OCI-LY1 (cell line): ENCODE results near the gene CD27.
A peak's percentile ranks its signal among the peaks of the same experiment; 100 is the strongest.

Source experiments
- H2AFZ ChIP-seq: fragments of 200-600 bp; sonication (generic), shearing (Covaris generic); 2 replicates; pipeline ENCODE4 v1.6.0; 2014; ENCODE audit warnings: antibody characterized with exemption, mild to moderate bottlenecking, low read length
- H3F3A ChIP-seq: fragments of 200-600 bp; sonication (generic), shearing (Covaris generic); 2 replicates; pipeline ENCODE4 v1.6.0; 2014; ENCODE audit warnings: mild to moderate bottlenecking, antibody characterized with exemption, low read length, moderate library complexity; ENCODE audit not compliant: insufficient read depth
- H3K27ac ChIP-seq: fragments of 200-600 bp; sonication (generic); 2 replicates; pipeline ENCODE4 v1.5.1; 2014; ENCODE audit warnings: low read length, mixed run types, mild to moderate bottlenecking, low read depth; ENCODE audit not compliant: poor library complexity, severe bottlenecking
- H3K27me3 ChIP-seq: fragments of 200-600 bp; sonication (generic); 2 replicates; pipeline ENCODE4 v1.6.0; 2014; ENCODE audit warnings: antibody characterized with exemption, mild to moderate bottlenecking, low read length, moderate library complexity; ENCODE audit not compliant: insufficient read depth
- H3K36me3 ChIP-seq: fragments of 200-600 bp; sonication (generic); 2 replicates; pipeline ENCODE4 v1.6.1; 2014; ENCODE audit warnings: mild to moderate bottlenecking, antibody characterized with exemption, low read length, moderate library complexity, mixed read lengths; ENCODE audit not compliant: insufficient read depth
- H3K4me1 ChIP-seq: fragments of 200-600 bp; sonication (generic); 2 replicates; pipeline ENCODE4 v1.5.1; 2014; ENCODE audit warnings: mild to moderate bottlenecking, low read length, moderate library complexity; ENCODE audit not compliant: insufficient read depth, severe bottlenecking
- H3K4me2 ChIP-seq: fragments of 200-600 bp; sonication (generic), shearing (Covaris generic); 2 replicates; pipeline ENCODE4 v1.6.1; 2014; ENCODE audit warnings: low read length
- H3K4me3 ChIP-seq: fragments of 200-600 bp; sonication (generic); 2 replicates; pipeline ENCODE4 v1.5.1; 2014; ENCODE audit warnings: low read length, low read depth, mild to moderate bottlenecking, mixed read lengths; ENCODE audit not compliant: poor library complexity, severe bottlenecking
- H3K79me2 ChIP-seq: fragments of 200-600 bp; shearing (Covaris generic); 2 replicates; pipeline ENCODE4 v1.6.1; 2016; ENCODE audit warnings: mixed run types, low read length, mixed read lengths; ENCODE audit not compliant: insufficient read depth
- H3K9ac ChIP-seq: fragments of 200-600 bp; sonication (generic), shearing (Covaris generic); 2 replicates; pipeline ENCODE4 v1.6.1; 2014; ENCODE audit warnings: mild to moderate bottlenecking, low read length, mixed read lengths
- H3K9me2 ChIP-seq: fragments of 200-600 bp; sonication (generic), shearing (Covaris generic); 2 replicates; pipeline ENCODE4 v1.6.1; 2014; ENCODE audit warnings: low read depth, mild to moderate bottlenecking, low read length, mixed read lengths
- H3K9me3 ChIP-seq: fragments of 200-600 bp; shearing (Covaris generic); 2 replicates; pipeline ENCODE4 v1.6.1; 2014; ENCODE audit warnings: low read length, mixed read lengths
- H4K20me1 ChIP-seq: fragments of 200-600 bp; sonication (generic), shearing (Covaris generic); 2 replicates; pipeline ENCODE4 v1.6.0; 2016; ENCODE audit warnings: mild to moderate bottlenecking, low read length; ENCODE audit not compliant: insufficient read depth
- EZH2 ChIP-seq: fragments of 200-600 bp; sonication (generic), shearing (Covaris generic); IDR thresholded peaks from 2 replicates; pipeline ENCODE4 v1.8.0; 2017; ENCODE audit warnings: borderline replicate concordance, mixed run types, mild to moderate bottlenecking, antibody characterized with exemption, low read length, moderate library complexity, mixed read lengths
- TF ChIP-seq, protein P1 (sequence below): fragments of 200-600 bp; sonication (generic), shearing (Covaris generic); IDR thresholded peaks from 2 replicates; pipeline ENCODE4 v1.5.1; 2017; ENCODE audit warnings: mild to moderate bottlenecking, antibody characterized with exemption, low read length, moderate library complexity, mixed read lengths

The CD27 gene

GRCh38 chr12:6434205-6435140, 10.3 kb upstream of the CD27 start:
- peaks cover under 1% of the 10 kb centered on the region; the same call in 1 of the 2 replicates for H3F3A ChIP-seq
- H3K9me3 ChIP-seq, result no peaks in the 10 kb centered on the region
- peak overlapping the region; percentile 58 for H3K9ac ChIP-seq
- H3K9me2 ChIP-seq, result no peaks in the 10 kb centered on the region
- H4K20me1 ChIP-seq, result no peaks in the 10 kb centered on the region
- peaks cover 54% of the 10 kb centered on the region for H3K4me1 ChIP-seq
- TF ChIP-seq EZH2, result no peak
- TF ChIP-seq, protein P1, sequence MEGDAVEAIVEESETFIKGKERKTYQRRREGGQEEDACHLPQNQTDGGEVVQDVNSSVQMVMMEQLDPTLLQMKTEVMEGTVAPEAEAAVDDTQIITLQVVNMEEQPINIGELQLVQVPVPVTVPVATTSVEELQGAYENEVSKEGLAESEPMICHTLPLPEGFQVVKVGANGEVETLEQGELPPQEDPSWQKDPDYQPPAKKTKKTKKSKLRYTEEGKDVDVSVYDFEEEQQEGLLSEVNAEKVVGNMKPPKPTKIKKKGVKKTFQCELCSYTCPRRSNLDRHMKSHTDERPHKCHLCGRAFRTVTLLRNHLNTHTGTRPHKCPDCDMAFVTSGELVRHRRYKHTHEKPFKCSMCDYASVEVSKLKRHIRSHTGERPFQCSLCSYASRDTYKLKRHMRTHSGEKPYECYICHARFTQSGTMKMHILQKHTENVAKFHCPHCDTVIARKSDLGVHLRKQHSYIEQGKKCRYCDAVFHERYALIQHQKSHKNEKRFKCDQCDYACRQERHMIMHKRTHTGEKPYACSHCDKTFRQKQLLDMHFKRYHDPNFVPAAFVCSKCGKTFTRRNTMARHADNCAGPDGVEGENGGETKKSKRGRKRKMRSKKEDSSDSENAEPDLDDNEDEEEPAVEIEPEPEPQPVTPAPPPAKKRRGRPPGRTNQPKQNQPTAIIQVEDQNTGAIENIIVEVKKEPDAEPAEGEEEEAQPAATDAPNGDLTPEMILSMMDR, result no peak
- H3K36me3 ChIP-seq, result no peaks in the 10 kb centered on the region
- peak overlapping the region; percentile 54 for H3K4me2 ChIP-seq
- H2AFZ ChIP-seq, result no peak overlapping the region
- H3K4me3 ChIP-seq, result no peak overlapping the region
- H3K27ac ChIP-seq, result peak overlapping the region; percentile 89
- H3K79me2 ChIP-seq, result no peaks in the 10 kb centered on the region
- no peaks in the 10 kb centered on the region for H3K27me3 ChIP-seq

DNA sequence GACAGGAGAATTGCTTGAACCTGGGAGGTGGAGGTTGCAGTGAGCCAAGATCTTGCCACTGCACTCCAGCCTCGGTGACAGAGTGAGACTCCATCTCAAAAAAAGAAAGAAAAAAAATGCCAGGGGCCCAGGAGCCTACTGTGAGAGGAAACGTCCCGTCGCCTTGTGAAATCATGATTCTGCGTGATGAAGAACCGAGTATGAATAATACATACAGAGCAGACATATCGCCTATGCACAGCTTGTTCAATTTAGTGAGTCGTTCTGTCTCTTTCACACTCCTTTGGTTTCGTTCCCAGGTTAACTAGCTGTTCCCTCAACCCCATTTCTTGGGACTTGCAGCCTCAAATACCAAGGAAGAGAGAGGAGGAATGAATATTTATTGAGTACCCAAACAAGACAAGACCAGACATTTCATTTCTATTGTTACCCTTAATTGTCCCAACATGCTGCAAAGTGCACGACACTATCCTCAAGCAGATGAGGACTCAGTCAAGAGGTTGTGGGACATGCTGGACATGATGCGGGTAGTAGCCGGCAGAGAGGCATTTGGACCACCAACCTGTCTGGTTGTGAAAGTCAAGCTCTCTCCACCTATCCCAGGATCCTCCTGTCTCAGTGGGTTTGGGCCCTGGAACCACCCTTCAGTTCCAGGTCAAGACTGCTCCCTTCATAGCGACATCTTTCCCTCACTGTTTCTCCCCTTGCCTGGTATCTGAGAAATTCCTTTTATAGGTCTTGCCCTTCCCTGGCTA, 8.6 kb upstream of the CD27 start:
- no peaks in the 10 kb centered on the region for H3K9me2 ChIP-seq
- no peaks in the 10 kb centered on the region for H3K27me3 ChIP-seq
- H3K36me3 ChIP-seq, result no peaks in the 10 kb centered on the region
- H3K79me2 ChIP-seq, result no peaks in the 10 kb centered on the region
- no peak overlapping the region for H3K9ac ChIP-seq
- 0 out of 2 replicates have a peak, but pooled peaks cover 4% of the 10 kb centered on the region for H3F3A ChIP-seq
- TF ChIP-seq, protein P1, result no peak
- TF ChIP-seq EZH2, result no peak
- no peak overlapping the region for H2AFZ ChIP-seq
- H3K27ac ChIP-seq, result peak overlapping the region; percentile 31
- no peak overlapping the region for H3K4me3 ChIP-seq
- H4K20me1 ChIP-seq, result no peaks in the 10 kb centered on the region
- H3K4me2 ChIP-seq, result no peak overlapping the region
- no peaks in the 10 kb centered on the region for H3K9me3 ChIP-seq
- peaks cover 45% of the 10 kb centered on the region for H3K4me1 ChIP-seq

DNA sequence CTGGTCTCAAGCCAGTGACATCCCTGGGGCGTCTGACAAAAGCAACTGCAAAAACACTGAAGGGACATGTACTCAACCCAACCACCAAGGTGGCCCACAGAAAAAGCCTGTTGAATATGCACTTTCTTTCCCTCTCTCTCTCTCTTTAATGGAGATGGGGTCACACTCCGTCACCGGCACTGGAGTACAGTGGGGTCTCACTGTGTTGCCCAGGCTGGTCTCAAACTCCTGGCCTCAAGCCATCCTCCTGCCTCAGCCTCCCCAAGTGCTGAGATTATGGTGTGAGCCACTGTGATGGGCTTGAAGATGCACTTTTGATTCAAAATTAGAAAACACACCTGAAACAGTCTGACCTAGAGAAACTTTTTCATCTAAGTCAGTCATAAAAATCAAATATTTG, 7.2 kb upstream of the CD27 start:
- Histone ChIP-seq H3K9me2 (no peaks in the 10 kb centered on the region), H3K36me3 (no peaks in the 10 kb centered on the region), H2AFZ (no peak overlapping the region), H3K27ac (peak overlapping the region; percentile 50), H3K79me2 (no peaks in the 10 kb centered on the region), H3K9ac (no peak overlapping the region), H3F3A (0 out of 2 replicates have a peak, but pooled peaks cover 4% of the 10 kb centered on the region), H3K4me3 (no peak overlapping the region), H3K9me3 (no peaks in the 10 kb centered on the region), H3K27me3 (no peaks in the 10 kb centered on the region), H4K20me1 (no peaks in the 10 kb centered on the region), H3K4me2 (no peak overlapping the region), H3K4me1 (peaks cover 45% of the 10 kb centered on the region)
- TF ChIP-seq, protein P1, result no peak
- TF ChIP-seq EZH2, result no peak
